Omental fat pad (tissue), 4 donors: ENCODE results near the gene KCNG2. TPM values are rescaled to one million over a fixed set of nuclear protein-coding genes. Genes with fewer than 3 reads are reported as not detected.

Source experiments
- ATAC-seq: fragments of 150-250 bp; one replicate; pipeline ENCODE4 v1.9.1; 2016; ENCODE audit warnings: mild to moderate bottlenecking, moderate library complexity; ENCODE audit not compliant: low FRiP score
- DNase-seq: peaks from one replicate; pipeline ENCODE4 v3.0.0-alpha.2; 2019; ENCODE audit warnings: low spot score
- CTCF ChIP-seq, 3 donors: fragments of 450-650 bp; IDR thresholded peaks; one replicate each; pipeline ENCODE4 v1.5.1; 2016 to 2017; ENCODE audit warnings: antibody characterized with exemption in 3 of 3, mild to moderate bottlenecking in 3 of 3, moderate library complexity in 2 of 3
- total RNA-seq, 4 donors: library from RNA; depleted of rRNA; stranded (reverse); fragments of >200 nt; gene quantifications; one replicate each; pipeline ENCODE4 v1.1.0, GENCODE V29; 2016

Gene KCNG2
- total RNA-seq, 4 donors from 2014 or later = 0.75 to 2.4 (median 0.96) TPM; not detected in 1

GRCh38 chr18:79763407-79763806, 34.3 kb upstream of the KCNG2 start:
- ATAC-seq (no peak), DNase-seq (no peak)
- no peak for TF ChIP-seq CTCF (IDR thresholded peaks at IDR 0.05)

GRCh38 chr18:79764131-79764530, 33.6 kb upstream of the KCNG2 start:
- no peak for TF ChIP-seq CTCF (IDR thresholded peaks at IDR 0.05)
- no peak for DNase-seq
- ATAC-seq = no peak

- no peak for ATAC-seq
- TF ChIP-seq CTCF (IDR thresholded peaks at IDR 0.05) = no peak
- no peak for DNase-seq
Observed at GRCh38 chr18:79765491-79766245, 32.1 kb upstream of the KCNG2 start.

GRCh38 chr18:79766308-79766707, 31.4 kb upstream of the KCNG2 start:
- TF ChIP-seq CTCF (IDR thresholded peaks at IDR 0.05) = no peak
- DNase-seq = no peak
- ATAC-seq = no peak

- no peak for TF ChIP-seq CTCF (IDR thresholded peaks at IDR 0.05)
- no peak for DNase-seq
- ATAC-seq = no peak
Observed at GRCh38 chr18:79768745-79769144, 29.0 kb upstream of the KCNG2 start.

- peak; percentile 8 for DNase-seq
- ATAC-seq = peak; percentile 25
- no peak for TF ChIP-seq CTCF (IDR thresholded peaks at IDR 0.05)
Observed at GRCh38 chr18:79769698-79770500, 27.8 kb upstream of the KCNG2 start.

- ATAC-seq (no peak), DNase-seq (no peak)
- no peak for TF ChIP-seq CTCF (IDR thresholded peaks at IDR 0.05)
Observed at GRCh38 chr18:79770501-79770815, 27.3 kb upstream of the KCNG2 start.
